Subcutaneous abdominal adipose tissue (tissue), 5 donors: Measurements from ENCODE around the gene FAM83D.

Experiments used
- H3K27ac ChIP-seq: one replicate; pipeline ENCODE4 v1.7.0; 2013; ENCODE audit warnings: low read depth, mild to moderate bottlenecking, inconsistent platforms, low read length, moderate library complexity
- H3K27me3 ChIP-seq, 5 donors: one replicate each; pipeline ENCODE4 v1.7.0; 2013; ENCODE audit warnings: low read length in 5 of 5, inconsistent platforms in 1 of 5; ENCODE audit not compliant: control insufficient read depth in 5 of 5, insufficient read depth in 4 of 5
- H3K36me3 ChIP-seq, 5 donors: one replicate each; pipeline ENCODE4 v1.7.0; 2013; ENCODE audit warnings: low read length in 5 of 5; ENCODE audit not compliant: control insufficient read depth in 5 of 5, insufficient read depth in 5 of 5
- H3K4me1 ChIP-seq, 5 donors: one replicate each; pipeline ENCODE4 v1.7.0; 2013; ENCODE audit warnings: low read length in 5 of 5, mild to moderate bottlenecking in 3 of 5, moderate library complexity in 1 of 5; ENCODE audit not compliant: control insufficient read depth in 5 of 5, insufficient read depth in 5 of 5
- H3K4me3 ChIP-seq, 5 donors: one replicate each; pipeline ENCODE4 v1.7.0; 2013; ENCODE audit warnings: low read length in 5 of 5, low read depth in 1 of 5
- H3K9ac ChIP-seq, 5 donors: one replicate each; pipeline ENCODE4 v1.7.0; 2013; ENCODE audit warnings: low read length in 5 of 5, mild to moderate bottlenecking in 4 of 5, moderate library complexity in 3 of 5
- H3K9me3 ChIP-seq, 5 donors: one replicate each; pipeline ENCODE4 v1.7.0; 2013; ENCODE audit warnings: low read length in 5 of 5; ENCODE audit not compliant: control insufficient read depth in 5 of 5
- donor health status: healthy.
- donor health status: healthy.
- donor health status: healthy.
- donor health status: healthy.
- donor health status: healthy.

FAM83D gene

DNA sequence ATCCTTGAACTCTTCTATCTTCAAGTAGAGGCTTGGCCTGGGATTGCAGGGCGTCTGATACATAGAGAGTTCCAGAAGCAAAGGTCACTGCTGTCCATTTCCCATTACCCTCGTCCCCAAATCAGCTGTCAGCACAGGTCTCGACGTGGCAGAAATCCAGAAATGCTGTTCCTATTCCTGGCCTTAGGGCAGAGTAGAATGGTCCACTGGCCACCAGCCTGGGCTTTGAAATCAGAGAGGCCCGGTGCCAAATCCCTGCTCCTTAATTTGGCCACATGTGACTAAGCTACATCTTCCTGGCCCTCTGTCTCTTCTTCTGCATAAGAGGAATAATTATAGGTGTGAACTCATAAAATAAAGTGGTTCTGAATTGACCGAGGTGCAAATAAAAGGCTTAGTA lies 40.9 kb upstream of the FAM83D start:
- Histone ChIP-seq H3K27me3 (peaks cover 0 to 22% (median 12%) of the 10 kb centered on the region in 5 donors), H3K9ac (no peak overlapping the region), H3K36me3 (peaks cover 0 to 8% (median 0%) of the 10 kb centered on the region in 5 donors), H3K4me1 (peaks cover 0 to 27% (median 0%) of the 10 kb centered on the region in 5 donors), H3K27ac (no peak overlapping the region), H3K4me3 (no peak overlapping the region), H3K9me3 (no peaks in the 10 kb centered on the region)

DNA sequence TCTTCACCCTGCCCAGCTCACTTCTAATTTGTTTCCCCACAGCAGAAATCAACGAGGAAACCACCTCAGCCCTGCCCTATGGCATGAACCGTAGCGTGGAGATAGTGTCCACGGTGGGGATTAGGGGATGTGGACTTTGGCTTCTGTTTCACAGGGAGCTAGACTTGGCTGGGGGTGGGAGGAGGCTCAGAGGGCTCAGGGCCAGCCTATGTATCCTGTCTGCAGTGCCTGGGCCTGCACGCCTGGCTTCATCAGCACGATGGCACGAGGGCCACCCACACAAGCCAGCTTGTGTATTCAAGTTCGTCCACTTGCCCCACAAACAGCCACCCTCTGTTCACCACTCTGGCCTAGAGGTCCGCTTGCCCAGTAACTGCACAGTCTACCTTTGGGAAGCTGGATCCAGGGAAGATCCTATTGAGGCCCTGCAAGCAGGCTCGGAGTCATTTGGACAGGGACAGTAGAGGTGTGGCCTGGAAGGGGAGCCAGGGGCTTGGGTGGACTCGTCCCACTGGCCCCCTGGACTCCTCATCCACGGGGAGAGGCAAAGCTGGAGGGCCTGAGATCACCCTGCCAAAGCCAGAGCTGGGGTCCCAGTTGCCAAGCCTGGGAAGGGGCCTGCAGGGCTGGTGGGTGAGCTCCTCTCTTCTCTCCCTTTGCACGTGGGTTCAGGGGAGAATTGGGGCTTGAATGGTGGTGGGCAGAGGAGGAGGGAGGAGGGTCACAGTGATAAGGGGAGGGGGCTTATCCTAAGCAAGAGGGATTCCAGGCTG lies 38.0 kb upstream of the FAM83D start:
- no peak overlapping the region for H3K4me3 ChIP-seq
- H3K9me3 ChIP-seq, result no peaks in the 10 kb centered on the region
- H3K9ac ChIP-seq, result no peak overlapping the region
- no peak overlapping the region for H3K27ac ChIP-seq
- H3K36me3 ChIP-seq, result peaks cover 0 to 14% (median 0%) of the 10 kb centered on the region in 5 donors
- H3K4me1 ChIP-seq, result peaks cover 0 to 22% (median under 1%) of the 10 kb centered on the region in 5 donors
- peaks cover 0 to 15% (median 8%) of the 10 kb centered on the region in 5 donors for H3K27me3 ChIP-seq

DNA sequence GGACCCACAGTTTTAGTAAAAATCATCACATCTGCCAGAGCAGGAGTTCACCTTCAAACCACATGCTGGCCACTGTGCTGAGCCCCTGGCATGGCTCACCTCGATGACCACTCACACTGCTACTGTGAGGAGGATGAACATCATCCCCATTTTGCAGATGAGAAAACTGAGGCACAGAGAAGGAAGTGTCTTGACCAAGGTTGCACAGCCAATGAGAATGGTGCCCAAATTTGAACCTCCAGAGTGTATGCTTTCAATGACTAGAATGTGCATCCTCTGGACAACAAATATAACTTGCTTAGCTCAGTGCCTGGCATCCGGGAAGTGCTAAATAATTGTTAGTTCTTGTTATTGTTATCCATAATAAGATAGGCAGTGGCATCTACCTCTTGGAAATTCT lies 37.2 kb upstream of the FAM83D start:
- Histone ChIP-seq H3K27ac (no peak overlapping the region), H3K9me3 (no peaks in the 10 kb centered on the region), H3K9ac (no peak overlapping the region), H3K4me1 (peaks cover 0 to 27% (median 5%) of the 10 kb centered on the region in 5 donors), H3K27me3 (peaks cover 0 to 11% (median 8%) of the 10 kb centered on the region in 5 donors), H3K4me3 (no peak overlapping the region), H3K36me3 (peaks cover 0 to 14% (median 0%) of the 10 kb centered on the region in 5 donors)

DNA sequence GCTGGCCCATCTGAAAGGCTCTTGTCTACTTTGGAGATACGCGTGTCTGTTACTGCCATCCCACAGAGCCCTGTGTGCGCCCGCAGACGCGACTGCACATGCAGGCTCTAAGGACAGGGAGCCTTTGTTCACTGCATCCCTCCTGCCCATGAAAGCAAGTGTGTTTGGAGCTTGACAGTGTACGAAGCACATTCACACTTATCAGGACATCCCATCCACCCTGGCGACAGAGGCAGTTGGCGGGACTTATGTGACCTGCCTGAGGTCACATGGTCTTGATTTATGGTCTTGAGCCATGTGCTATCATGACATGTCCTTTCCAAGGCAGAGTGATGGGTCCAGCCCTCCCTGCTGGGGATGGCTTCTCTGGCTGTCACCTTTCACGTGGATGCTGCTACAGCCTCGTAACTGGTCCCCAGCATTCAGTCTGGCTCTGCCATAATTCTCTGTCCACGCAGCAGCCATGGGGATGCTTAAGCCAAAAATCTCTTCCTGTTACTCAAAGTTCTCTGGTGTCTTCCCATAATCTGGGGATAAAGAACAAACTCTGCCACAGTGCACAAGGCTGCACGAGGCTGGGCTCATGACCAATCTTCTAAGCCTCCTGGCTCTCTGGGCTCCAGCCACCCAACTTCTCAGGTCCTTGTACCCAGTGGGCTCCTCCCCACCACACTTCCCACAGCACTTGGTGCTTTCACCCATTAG lies 36.3 kb upstream of the FAM83D start:
- no peak overlapping the region for H3K27ac ChIP-seq
- peaks cover 0 to 14% (median 0%) of the 10 kb centered on the region in 5 donors for H3K36me3 ChIP-seq
- H3K4me1 ChIP-seq, result peaks cover 0 to 30% (median 10%) of the 10 kb centered on the region in 5 donors
- no peak overlapping the region for H3K4me3 ChIP-seq
- H3K9me3 ChIP-seq, result no peaks in the 10 kb centered on the region
- peaks cover 0 to 16% (median 9%) of the 10 kb centered on the region in 5 donors for H3K27me3 ChIP-seq
- no peak overlapping the region for H3K9ac ChIP-seq

DNA sequence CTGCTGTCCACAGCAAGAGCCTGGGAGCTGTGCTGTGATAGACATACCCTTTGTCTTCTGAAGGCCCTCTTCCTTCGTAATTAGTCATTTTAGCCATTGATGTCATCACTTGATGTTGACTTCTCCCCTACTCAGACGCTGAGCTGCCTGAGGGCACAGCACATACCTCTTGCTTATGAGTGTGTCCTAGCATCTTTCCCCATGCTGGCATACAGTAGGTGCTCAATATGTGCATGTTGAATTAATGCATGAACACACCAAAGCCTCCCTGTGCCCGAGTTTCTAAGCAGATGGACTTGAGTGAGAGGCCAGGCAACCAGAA lies 35.8 kb upstream of the FAM83D start:
- peaks cover 0 to 27% (median 10%) of the 10 kb centered on the region in 5 donors for H3K4me1 ChIP-seq
- peaks cover 0 to 16% (median 9%) of the 10 kb centered on the region in 5 donors for H3K27me3 ChIP-seq
- H3K27ac ChIP-seq, result no peak overlapping the region
- no peak overlapping the region for H3K4me3 ChIP-seq
- peaks cover 0 to 15% (median 2%) of the 10 kb centered on the region in 5 donors for H3K36me3 ChIP-seq
- H3K9me3 ChIP-seq, result no peaks in the 10 kb centered on the region
- no peak overlapping the region for H3K9ac ChIP-seq

DNA sequence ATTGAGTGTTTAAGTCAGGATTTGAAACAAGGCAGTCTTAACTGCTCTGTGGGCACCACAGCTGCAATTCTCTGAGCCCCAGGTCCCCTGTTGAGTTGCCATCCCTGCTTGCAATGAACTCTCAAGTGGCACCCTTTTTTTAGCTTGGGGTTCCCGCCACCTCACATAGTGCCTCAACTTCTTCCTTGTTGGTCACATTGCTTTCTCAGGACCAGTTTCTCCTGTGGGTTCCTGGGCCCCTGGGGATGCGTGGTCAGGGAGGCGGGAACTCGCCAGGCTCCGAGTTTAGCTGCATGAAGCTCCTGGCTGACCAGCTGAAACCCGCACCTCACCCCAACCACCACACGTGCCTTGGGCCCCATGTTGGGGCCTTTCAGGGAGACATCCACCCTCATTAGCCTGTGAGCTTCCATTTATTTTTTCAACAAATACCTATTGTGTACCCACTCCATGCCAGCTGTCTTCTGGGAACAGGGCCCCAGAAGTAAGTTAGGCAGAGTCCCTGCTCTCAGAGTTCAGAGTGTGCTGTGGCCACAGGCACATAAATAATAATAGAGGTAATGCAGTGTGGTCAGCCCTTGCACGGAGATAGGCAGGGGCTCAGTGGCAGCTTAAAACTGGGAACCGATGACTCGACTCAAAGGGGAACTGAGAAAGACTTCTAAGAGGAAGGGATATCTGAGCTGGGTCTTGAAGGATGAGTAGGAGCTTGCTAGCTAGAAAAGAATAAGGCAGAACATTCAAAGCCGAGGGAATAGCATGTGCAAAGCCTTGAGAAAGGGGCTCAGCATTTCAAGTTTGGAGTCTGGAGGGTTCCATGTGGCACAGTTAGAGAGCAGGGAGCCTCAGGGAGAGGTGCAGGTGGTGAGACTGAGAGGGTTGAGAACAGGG lies 33.9 kb upstream of the FAM83D start:
- peaks cover 0 to 16% (median 9%) of the 10 kb centered on the region in 5 donors for H3K27me3 ChIP-seq
- H3K9me3 ChIP-seq, result no peaks in the 10 kb centered on the region
- no peak overlapping the region for H3K9ac ChIP-seq
- H3K4me1 ChIP-seq, result peaks cover 0 to 26% (median 10%) of the 10 kb centered on the region in 5 donors
- H3K27ac ChIP-seq, result no peak overlapping the region
- H3K4me3 ChIP-seq, result no peak overlapping the region
- peaks cover 0 to 18% (median 3%) of the 10 kb centered on the region in 5 donors for H3K36me3 ChIP-seq

DNA sequence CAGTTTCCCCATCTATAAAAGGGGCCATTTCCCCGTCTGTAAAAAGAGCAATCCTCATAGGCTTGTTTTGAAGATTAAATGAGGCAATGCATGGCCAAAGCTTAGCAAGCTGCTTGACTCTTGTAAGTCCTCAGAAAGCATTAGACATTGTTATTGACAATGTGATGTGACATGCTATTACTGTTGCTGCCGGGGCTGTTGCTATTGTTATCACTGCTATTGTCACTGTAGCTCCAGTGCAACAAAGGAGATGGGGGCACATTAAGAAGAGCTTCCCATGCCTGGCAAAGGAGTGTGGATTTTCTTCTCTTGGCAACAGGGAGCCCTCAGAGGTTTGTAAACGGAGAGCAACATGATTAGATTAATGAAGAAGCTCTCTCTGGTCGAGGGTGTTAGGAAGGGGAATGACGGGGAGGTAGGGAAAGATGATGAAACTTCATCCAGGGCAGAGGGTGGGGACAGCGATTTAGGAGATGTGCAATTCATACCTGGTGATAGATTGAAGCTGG lies 33.1 kb upstream of the FAM83D start:
- Histone ChIP-seq H3K9me3 (no peaks in the 10 kb centered on the region), H3K27me3 (peaks cover 0 to 16% (median 6%) of the 10 kb centered on the region in 5 donors), H3K4me3 (no peak overlapping the region), H3K36me3 (peaks cover 0 to 18% (median 3%) of the 10 kb centered on the region in 5 donors), H3K27ac (no peak overlapping the region), H3K9ac (no peak overlapping the region), H3K4me1 (peaks cover 0 to 20% (median 10%) of the 10 kb centered on the region in 5 donors)

DNA sequence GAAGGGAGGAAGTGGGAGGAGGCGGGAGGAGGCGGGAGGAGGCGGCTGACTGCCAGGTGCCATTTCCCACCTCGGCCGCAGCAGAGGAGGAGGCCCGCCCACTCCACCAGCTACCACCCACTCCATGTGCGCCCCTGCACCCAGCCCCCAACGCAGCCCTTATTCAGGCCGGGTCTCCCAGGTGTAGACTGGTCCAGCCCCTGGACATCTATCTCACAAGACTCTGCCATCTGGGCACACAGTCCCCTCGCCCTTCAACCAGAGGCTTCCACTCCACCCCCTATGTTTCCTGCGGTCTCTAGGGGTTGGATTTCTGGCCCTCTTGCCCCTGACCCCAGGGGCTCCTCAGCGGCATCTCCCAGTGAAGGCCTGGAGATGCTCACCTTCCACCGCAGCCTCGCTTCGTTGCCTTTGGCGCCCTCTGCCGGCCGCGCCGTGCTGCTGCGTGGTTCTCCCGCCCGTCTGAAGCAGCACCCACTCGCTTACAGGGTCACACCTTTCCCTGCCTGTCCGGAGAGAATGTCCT lies 32.6 kb upstream of the FAM83D start:
- no peak overlapping the region for H3K4me3 ChIP-seq
- peaks cover 0 to 16% (median 10%) of the 10 kb centered on the region in 5 donors for H3K4me1 ChIP-seq
- no peaks in the 10 kb centered on the region for H3K9me3 ChIP-seq
- H3K36me3 ChIP-seq, result peaks cover 0 to 18% (median 3%) of the 10 kb centered on the region in 5 donors
- H3K27ac ChIP-seq, result no peak overlapping the region
- H3K9ac ChIP-seq, result no peak overlapping the region
- H3K27me3 ChIP-seq, result peaks cover 0 to 16% (median 6%) of the 10 kb centered on the region in 5 donors

DNA sequence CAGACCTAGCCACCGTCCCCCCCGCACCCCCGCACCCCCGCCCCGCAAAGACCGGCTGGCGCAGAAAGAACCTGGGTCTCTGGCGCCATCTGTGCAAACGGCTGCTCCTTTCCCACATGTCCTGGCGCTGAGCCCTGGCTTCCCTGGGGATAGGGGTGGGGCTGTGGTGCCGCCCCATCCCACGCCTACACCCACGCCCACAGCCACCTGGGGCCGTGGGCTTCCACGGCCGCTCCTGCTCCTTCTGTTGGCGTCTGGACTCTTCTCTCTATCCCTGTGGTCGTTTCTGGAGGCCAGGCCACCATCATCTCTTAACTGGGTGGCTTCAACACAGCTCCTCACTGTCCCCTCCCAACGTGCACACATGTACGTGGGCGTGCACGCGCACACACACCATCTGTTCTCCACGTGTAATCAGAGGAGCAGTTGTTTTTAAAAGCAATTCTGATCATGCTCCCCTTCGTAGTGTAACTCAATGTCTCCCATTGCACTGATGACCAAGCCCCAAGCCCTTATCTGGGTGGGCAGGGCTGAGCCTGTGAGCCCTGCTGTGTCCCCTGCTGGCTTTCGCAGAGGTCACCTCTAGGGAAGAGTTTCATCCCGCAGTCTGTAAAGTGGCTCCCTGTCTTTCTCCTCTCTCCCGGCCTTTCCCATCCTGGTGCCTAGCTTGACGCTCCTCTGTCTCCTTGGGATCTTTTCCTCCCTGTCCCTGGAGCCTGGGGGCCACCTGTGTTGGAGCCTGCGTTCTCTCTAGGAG lies 31.9 kb upstream of the FAM83D start:
- Histone ChIP-seq H3K27ac (no peak overlapping the region), H3K27me3 (peaks cover 0 to 16% (median 6%) of the 10 kb centered on the region in 5 donors), H3K4me3 (no peak overlapping the region), H3K9me3 (no peaks in the 10 kb centered on the region), H3K4me1 (peaks cover 0 to 16% (median 10%) of the 10 kb centered on the region in 5 donors), H3K9ac (no peak overlapping the region), H3K36me3 (peaks cover 0 to 18% (median 3%) of the 10 kb centered on the region in 5 donors)
